HEK293T (cell line): ENCODE data around the gene CLUH.

Source experiments
- CTCF ChIA-PET: fragments of 350-600 bp; formaldehyde crosslinking; extraction: SDS; loops from one replicate; lab custom pipeline; 2021; ENCODE audit warnings: antibody characterized with exemption, inconsistent platforms; lab: Yijun Ruan, JAX
- POLR2A ChIA-PET: fragments of 350-600 bp; formaldehyde crosslinking; extraction: SDS; loops from one replicate; lab custom pipeline; 2020; ENCODE audit warnings: antibody characterized with exemption, inconsistent platforms; lab: Yijun Ruan, JAX
- DNase-seq: peaks from one replicate; pipeline ENCODE4 v3.0.0; 2012; ENCODE audit warnings: mixed read lengths; ENCODE audit errors: extremely low spot score
- ARNT ChIP-seq: fragments of 450-650 bp; IDR thresholded peaks from 2 replicates; pipeline ENCODE4 v1.6.1; 2017; ENCODE audit warnings: mild to moderate bottlenecking
- BHLHE40 ChIP-seq: fragments of 450-650 bp; IDR thresholded peaks from 2 replicates; pipeline ENCODE4 v1.6.1; 2016; ENCODE audit warnings: mild to moderate bottlenecking, moderate library complexity, borderline replicate concordance
- CTBP1 ChIP-seq: fragments of 450-650 bp; IDR thresholded peaks from 2 replicates; pipeline ENCODE4 v1.6.1; 2016; ENCODE audit warnings: borderline replicate concordance
- ELF4 ChIP-seq: fragments of 450-650 bp; IDR thresholded peaks from 2 replicates; pipeline ENCODE4 v1.6.1; 2017; ENCODE audit warnings: antibody characterized with exemption
- FOXA1 ChIP-seq: fragments of 450-650 bp; IDR thresholded peaks from 2 replicates; pipeline ENCODE4 v1.6.1; 2016; ENCODE audit warnings: mild to moderate bottlenecking
- FOXK2 ChIP-seq: fragments of 450-650 bp; IDR thresholded peaks from 2 replicates; pipeline ENCODE4 v1.6.1; 2016; ENCODE audit warnings: mild to moderate bottlenecking
- FOXM1 ChIP-seq: fragments of 450-650 bp; IDR thresholded peaks from 2 replicates; pipeline ENCODE4 v1.6.1; 2017; ENCODE audit warnings: mild to moderate bottlenecking, borderline replicate concordance
- HDGF ChIP-seq: fragments of 450-650 bp; IDR thresholded peaks from 2 replicates; pipeline ENCODE4 v1.6.1; 2017; ENCODE audit warnings: antibody characterized with exemption, borderline replicate concordance
- L3MBTL2 ChIP-seq: fragments of 450-650 bp; conservative IDR thresholded peaks from 2 replicates; pipeline ENCODE4 v1.6.1; 2016; ENCODE audit warnings: mild to moderate bottlenecking
- LEF1 ChIP-seq: fragments of 450-650 bp; IDR thresholded peaks from 2 replicates; pipeline ENCODE4 v1.6.1; 2017; ENCODE audit warnings: mild to moderate bottlenecking, borderline replicate concordance
- NFRKB ChIP-seq: fragments of 450-650 bp; IDR thresholded peaks from 2 replicates; pipeline ENCODE4 v1.6.1; 2016; ENCODE audit warnings: mild to moderate bottlenecking, moderate library complexity
- PKNOX1 ChIP-seq: fragments of 450-650 bp; IDR thresholded peaks from 2 replicates; pipeline ENCODE4 v1.6.1; 2016
- SP1 ChIP-seq: fragments of 450-650 bp; IDR thresholded peaks from 2 replicates; pipeline ENCODE4 v1.6.1; 2017
- SUZ12 ChIP-seq: fragments of 450-650 bp; IDR thresholded peaks from 2 replicates; pipeline ENCODE4 v1.6.1; 2016; ENCODE audit warnings: mild to moderate bottlenecking
- TARDBP ChIP-seq: fragments of 450-650 bp; IDR thresholded peaks from 2 replicates; pipeline ENCODE4 v1.6.1; 2016
- ZNF384 ChIP-seq: fragments of 450-650 bp; IDR thresholded peaks from 2 replicates; pipeline ENCODE4 v1.6.1; 2016

Gene CLUH

GRCh38 chr17:2721603-2722002, 10.0 kb upstream of the CLUH start:
- no peak for DNase-seq
- ChIA-PET CTCF (no interaction called here), POLR2A (no interaction called here)
- TF ChIP-seq SUZ12 (no peak), LEF1 (no peak), CTBP1 (no peak), HDGF (no peak), TARDBP (no peak), NFRKB (no peak), PKNOX1 (no peak), ELF4 (no peak), ARNT (no peak), FOXK2 (no peak), BHLHE40 (no peak), L3MBTL2 (no peak), SP1 (no peak), FOXM1 (no peak)

GRCh38 chr17:2719861-2720260, 8.3 kb upstream of the CLUH start:
- CTCF ChIA-PET = no interaction called here
- DNase-seq = no peak
- POLR2A ChIA-PET = no interaction called here
- TF ChIP-seq ZNF384 (no peak), CTBP1 (no peak), FOXK2 (no peak), HDGF (no peak), ARNT (no peak), BHLHE40 (no peak), SUZ12 (no peak), FOXA1 (no peak), L3MBTL2 (no peak), ELF4 (no peak)

- ChIA-PET POLR2A (no interaction called here), CTCF (interaction anchor here (0.5 kb wide), 1 partner anchor 95 kb away, joined by 3 read pairs; no protein-coding TSS in a partner anchor)
- TF ChIP-seq ELF4 (no peak), CTBP1 (no peak), L3MBTL2 (no peak), SP1 (no peak), NFRKB (no peak), HDGF (no peak), ARNT (no peak), TARDBP (no peak), ZNF384 (no peak), BHLHE40 (no peak), SUZ12 (no peak)
- DNase-seq = no peak
These were observed 6.8 kb upstream of the CLUH start for GRCh38 chr17:2718150-2718938.

- ChIA-PET POLR2A (no interaction called here), CTCF (no interaction called here)
- no peak for TF ChIP-seq ZNF384
- no peak for DNase-seq
These were observed 5.1 kb upstream of the CLUH start for GRCh38 chr17:2716649-2717048.

- POLR2A ChIA-PET = no interaction called here
These were observed 2.3 kb upstream of the CLUH start for GRCh38 chr17:2713881-2714280.

GRCh38 chr17:2712300-2713043, 908 bp upstream of the CLUH start:
- POLR2A ChIA-PET = no interaction called here

More at GRCh38 chr17:2713881-2714280, 2.3 kb upstream of the CLUH start:
- CTCF ChIA-PET = no interaction called here
- DNase-seq = no peak
- no peak for TF ChIP-seq SP1
- no peak for TF ChIP-seq LEF1
- TF ChIP-seq FOXA1 = no peak
- no peak for TF ChIP-seq SUZ12

GRCh38 chr17:2710803-2711607, 559 bp downstream of the CLUH start:
- DNase-seq = peak; percentile 32
- TF ChIP-seq L3MBTL2 (peak; percentile 86), PKNOX1 (no peak)
- ChIA-PET CTCF (no interaction called here), POLR2A (interaction anchor here (1.1 to 1.3 kb wide), 2 partner anchors 24 to 45 kb away, joined by 3 read pairs; no protein-coding TSS in a partner anchor)

More at GRCh38 chr17:2712300-2713043, 908 bp upstream of the CLUH start:
- CTCF ChIA-PET = no interaction called here
- peak; percentile 18 for DNase-seq
- TF ChIP-seq L3MBTL2 (peak; percentile 43), FOXK2 (no peak)
